ENCODE measurements around the gene SMIM7. TPM values are rescaled to one million over a fixed set of nuclear protein-coding genes. Genes with fewer than 3 reads are reported as not detected.

The SMIM7 gene
- total RNA-seq, 1 experiment from 2014 or later, result 55.9 TPM

- Mint-ChIP-seq H3K4me3 (no peak overlapping the region), H3K9me3 (no peaks in the 10 kb centered on the region), H3K4me1 (peaks cover 13% of the 10 kb centered on the region), H3K27ac (no peak overlapping the region), H3K36me3 (no peaks in the 10 kb centered on the region), H3K27me3 (ENCODE audit: low read depth) (no peaks in the 10 kb centered on the region)
- TF ChIP-seq SMAD4 (CRISPR knock-in tag; IDR thresholded peaks at IDR 0.05) (no peak), ATF1 (CRISPR knock-in tag; IDR thresholded peaks at IDR 0.05) (no peak), MXD4 (CRISPR knock-in tag; IDR thresholded peaks at IDR 0.05; ENCODE audit: borderline replicate concordance) (no peak), ZNF281 (CRISPR knock-in tag; IDR thresholded peaks at IDR 0.05) (no peak), ZNF121 (CRISPR knock-in tag; IDR thresholded peaks at IDR 0.05) (no peak), FOXP4 (CRISPR knock-in tag; IDR thresholded peaks at IDR 0.05) (no peak), RELA (CRISPR knock-in tag; IDR thresholded peaks at IDR 0.05; ENCODE audit: borderline replicate concordance) (no peak), JUN (CRISPR knock-in tag; IDR thresholded peaks at IDR 0.05) (no peak), STAT6 (CRISPR knock-in tag; conservative IDR thresholded peaks at IDR 0.05; ENCODE audit: low read depth) (no peak), E2F4 (CRISPR knock-in tag; IDR thresholded peaks at IDR 0.05; ENCODE audit: borderline replicate concordance, low read depth) (no peak), PRDM15 (CRISPR knock-in tag; IDR thresholded peaks at IDR 0.05) (no peak), NFE2L1 (CRISPR knock-in tag; IDR thresholded peaks at IDR 0.05) (no peak), IRF2 (CRISPR knock-in tag; IDR thresholded peaks at IDR 0.05; ENCODE audit: borderline replicate concordance, low read depth) (no peak)
- TF ChIP-seq, protein P1, sequence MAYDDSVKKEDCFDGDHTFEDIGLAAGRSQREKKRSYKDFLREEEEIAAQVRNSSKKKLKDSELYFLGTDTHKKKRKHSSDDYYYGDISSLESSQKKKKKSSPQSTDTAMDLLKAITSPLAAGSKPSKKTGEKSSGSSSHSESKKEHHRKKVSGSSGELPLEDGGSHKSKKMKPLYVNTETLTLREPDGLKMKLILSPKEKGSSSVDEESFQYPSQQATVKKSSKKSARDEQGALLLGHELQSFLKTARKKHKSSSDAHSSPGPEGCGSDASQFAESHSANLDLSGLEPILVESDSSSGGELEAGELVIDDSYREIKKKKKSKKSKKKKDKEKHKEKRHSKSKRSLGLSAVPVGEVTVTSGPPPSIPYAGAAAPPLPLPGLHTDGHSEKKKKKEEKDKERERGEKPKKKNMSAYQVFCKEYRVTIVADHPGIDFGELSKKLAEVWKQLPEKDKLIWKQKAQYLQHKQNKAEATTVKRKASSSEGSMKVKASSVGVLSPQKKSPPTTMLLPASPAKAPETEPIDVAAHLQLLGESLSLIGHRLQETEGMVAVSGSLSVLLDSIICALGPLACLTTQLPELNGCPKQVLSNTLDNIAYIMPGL (CRISPR knock-in tag; IDR thresholded peaks at IDR 0.05), result no peak
- TF ChIP-seq, protein P2, sequence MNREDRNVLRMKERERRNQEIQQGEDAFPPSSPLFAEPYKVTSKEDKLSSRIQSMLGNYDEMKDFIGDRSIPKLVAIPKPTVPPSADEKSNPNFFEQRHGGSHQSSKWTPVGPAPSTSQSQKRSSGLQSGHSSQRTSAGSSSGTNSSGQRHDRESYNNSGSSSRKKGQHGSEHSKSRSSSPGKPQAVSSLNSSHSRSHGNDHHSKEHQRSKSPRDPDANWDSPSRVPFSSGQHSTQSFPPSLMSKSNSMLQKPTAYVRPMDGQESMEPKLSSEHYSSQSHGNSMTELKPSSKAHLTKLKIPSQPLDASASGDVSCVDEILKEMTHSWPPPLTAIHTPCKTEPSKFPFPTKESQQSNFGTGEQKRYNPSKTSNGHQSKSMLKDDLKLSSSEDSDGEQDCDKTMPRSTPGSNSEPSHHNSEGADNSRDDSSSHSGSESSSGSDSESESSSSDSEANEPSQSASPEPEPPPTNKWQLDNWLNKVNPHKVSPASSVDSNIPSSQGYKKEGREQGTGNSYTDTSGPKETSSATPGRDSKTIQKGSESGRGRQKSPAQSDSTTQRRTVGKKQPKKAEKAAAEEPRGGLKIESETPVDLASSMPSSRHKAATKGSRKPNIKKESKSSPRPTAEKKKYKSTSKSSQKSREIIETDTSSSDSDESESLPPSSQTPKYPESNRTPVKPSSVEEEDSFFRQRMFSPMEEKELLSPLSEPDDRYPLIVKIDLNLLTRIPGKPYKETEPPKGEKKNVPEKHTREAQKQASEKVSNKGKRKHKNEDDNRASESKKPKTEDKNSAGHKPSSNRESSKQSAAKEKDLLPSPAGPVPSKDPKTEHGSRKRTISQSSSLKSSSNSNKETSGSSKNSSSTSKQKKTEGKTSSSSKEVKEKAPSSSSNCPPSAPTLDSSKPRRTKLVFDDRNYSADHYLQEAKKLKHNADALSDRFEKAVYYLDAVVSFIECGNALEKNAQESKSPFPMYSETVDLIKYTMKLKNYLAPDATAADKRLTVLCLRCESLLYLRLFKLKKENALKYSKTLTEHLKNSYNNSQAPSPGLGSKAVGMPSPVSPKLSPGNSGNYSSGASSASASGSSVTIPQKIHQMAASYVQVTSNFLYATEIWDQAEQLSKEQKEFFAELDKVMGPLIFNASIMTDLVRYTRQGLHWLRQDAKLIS (CRISPR knock-in tag; IDR thresholded peaks at IDR 0.05; ENCODE audit: borderline replicate concordance), result no peak
- ATAC-seq, result no peak
- POLR2A ChIA-PET, result no interaction called here
- no peak for DNase-seq (ENCODE audit: low spot score)
- CTCF ChIA-PET, result no interaction called here
Observed at GRCh38 chr19:16611121-16611520, 48.8 kb downstream of the SMIM7 start.

Measured in WTC11 (cell line).